ENCODE results near the gene ARL8B. TPM values are rescaled to one million over a fixed set of nuclear protein-coding genes. Genes with fewer than 3 reads are reported as not detected.
A peak's percentile ranks its signal among the peaks of the same experiment; 100 is the strongest.

Gene ARL8B
- polyA plus RNA-seq, 1 of the 3 experiments (the other 2 are of a cell fraction), result 21.9 TPM

DNA sequence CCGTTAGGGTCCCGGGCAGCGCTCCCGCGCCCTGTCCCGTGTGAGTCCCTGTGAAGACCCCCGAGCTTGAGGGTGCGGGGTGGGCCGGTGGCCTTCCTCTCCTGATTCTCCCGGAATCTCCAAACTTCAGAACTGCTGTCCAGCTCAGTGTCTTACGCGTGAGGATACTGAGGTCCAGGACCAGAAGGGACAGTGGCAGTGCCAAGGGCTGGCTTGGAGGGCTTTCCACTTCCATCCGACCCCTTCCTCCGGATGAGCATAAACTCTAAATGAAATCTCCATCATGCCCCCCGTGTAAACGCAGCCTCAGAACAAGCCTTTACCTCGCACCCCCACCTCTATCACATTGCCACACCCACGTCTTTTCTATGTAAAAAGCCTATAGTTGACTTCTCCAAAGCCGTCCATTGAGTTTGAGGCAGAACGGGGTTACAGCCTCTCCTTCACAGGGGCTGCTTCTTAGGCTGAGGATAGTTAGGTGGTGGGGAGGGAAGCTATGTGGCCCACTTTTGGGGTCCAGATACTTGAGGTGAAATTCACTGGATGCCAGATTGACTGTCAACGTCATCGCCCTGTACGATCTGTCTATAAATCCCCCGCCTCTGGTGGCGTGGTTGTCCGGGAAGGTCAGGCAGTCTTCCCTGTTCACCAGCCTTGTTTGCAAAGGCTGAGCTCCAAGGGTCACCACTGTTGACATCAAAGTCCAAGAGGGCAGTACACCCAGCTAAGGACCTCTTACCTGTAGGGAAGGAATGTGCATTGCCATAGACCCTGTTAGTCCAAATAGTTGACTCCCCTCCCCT lies 66.5 kb downstream of the ARL8B start:
- TF ChIP-seq GABPA (IDR thresholded peaks at IDR 0.05; ENCODE audit: low read depth) (no peak), FOXJ3 (CRISPR knock-in tag; IDR thresholded peaks at IDR 0.05) (no peak), EP300 (IDR thresholded peaks at IDR 0.05; ENCODE audit: borderline replicate concordance in 1 of 2, low read depth in 1 of 2, low read length in 1 of 2) (no peak), FOSL2 (IDR thresholded peaks at IDR 0.05; ENCODE audit: borderline replicate concordance, low read depth) (no peak), NRF1 (IDR thresholded peaks at IDR 0.05; ENCODE audit: low read depth, low read length) (no peak), EZH2phosphoT487 (IDR thresholded peaks at IDR 0.05; ENCODE audit: borderline replicate concordance, low read depth) (no peak), YY1 (IDR thresholded peaks at IDR 0.05; ENCODE audit: low read depth) (no peak), TEAD4 (IDR thresholded peaks at IDR 0.05; ENCODE audit: borderline replicate concordance, insufficient read depth) (no peak), SMC3 (IDR thresholded peaks at IDR 0.05; ENCODE audit: low read depth, low read length) (no peak)
- TF ChIP-seq, protein P1, sequence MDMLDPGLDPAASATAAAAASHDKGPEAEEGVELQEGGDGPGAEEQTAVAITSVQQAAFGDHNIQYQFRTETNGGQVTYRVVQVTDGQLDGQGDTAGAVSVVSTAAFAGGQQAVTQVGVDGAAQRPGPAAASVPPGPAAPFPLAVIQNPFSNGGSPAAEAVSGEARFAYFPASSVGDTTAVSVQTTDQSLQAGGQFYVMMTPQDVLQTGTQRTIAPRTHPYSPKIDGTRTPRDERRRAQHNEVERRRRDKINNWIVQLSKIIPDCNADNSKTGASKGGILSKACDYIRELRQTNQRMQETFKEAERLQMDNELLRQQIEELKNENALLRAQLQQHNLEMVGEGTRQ (IDR thresholded peaks at IDR 0.05; ENCODE audit: borderline replicate concordance, low read depth, low read length), result no peak
- TF ChIP-seq, protein P2, sequence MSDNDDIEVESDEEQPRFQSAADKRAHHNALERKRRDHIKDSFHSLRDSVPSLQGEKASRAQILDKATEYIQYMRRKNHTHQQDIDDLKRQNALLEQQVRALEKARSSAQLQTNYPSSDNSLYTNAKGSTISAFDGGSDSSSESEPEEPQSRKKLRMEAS (IDR thresholded peaks at IDR 0.05; ENCODE audit: low read depth), result no peak
- H3K36me3 ChIP-seq (replicated peaks in 1 of 2; ENCODE audit: control insufficient read depth in 1 of 2, insufficient read depth in 2 of 2, low read length in 1 of 2), result peaks cover 3 to 11% of the 10 kb centered on the region in 2 experiments
- H3K27me3 ChIP-seq (ENCODE audit: insufficient read depth), result no peaks in the 10 kb centered on the region
- CTCF ChIA-PET, result interaction anchor here (1.3 kb wide), 1 partner anchor 66 kb away, joined by 3 read pairs; the partner anchor contains the start of gene ARL8B
- peaks cover 10 to 18% of the 10 kb centered on the region in 2 experiments; a peak in 3 of 4 replicates for H3K4me1 ChIP-seq (ENCODE audit: control insufficient read depth in 1 of 2, insufficient read depth in 2 of 2, low read depth in 1 of 2, low read length in 1 of 2)
- no peaks in the 10 kb centered on the region for H3K9me3 ChIP-seq
- H3K4me3 ChIP-seq (ENCODE audit: low read depth in 2 of 2, low read length in 1 of 2), result peak overlapping the region; percentile 86 to 94
- H3K4me2 ChIP-seq, result peak overlapping the region; percentile 89
- POLR2A ChIA-PET, result no interaction called here
- DNase-seq, result peak; percentile 41
- peaks cover 61% of the 10 kb centered on the region for H3K79me2 ChIP-seq (ENCODE audit: insufficient read depth)
- peak overlapping the region; percentile 94 for H3K9ac ChIP-seq
- H4K20me1 ChIP-seq (ENCODE audit: insufficient read depth), result 0 out of 2 replicates have a peak, but pooled peaks cover 5% of the 10 kb centered on the region
- H3K27ac ChIP-seq (ENCODE audit: low read depth in 2 of 2, low read length in 1 of 2), result peak overlapping the region; percentile 76 to 81; a peak in 3 of 4 replicates
- peaks cover 14% of the 10 kb centered on the region for H3F3A ChIP-seq (replicated peaks; ENCODE audit: insufficient read depth)
- WGBS (ENCODE audit: low lambda C conversion rate), result 9% methylated on average over 19 of the region's 26 CpGs
- H2AFZ ChIP-seq (ENCODE audit: low read depth), result peak overlapping the region; percentile 38; the same call in 1 of the 2 replicates
- H3K9me2 ChIP-seq, result no peaks in the 10 kb centered on the region

DNA sequence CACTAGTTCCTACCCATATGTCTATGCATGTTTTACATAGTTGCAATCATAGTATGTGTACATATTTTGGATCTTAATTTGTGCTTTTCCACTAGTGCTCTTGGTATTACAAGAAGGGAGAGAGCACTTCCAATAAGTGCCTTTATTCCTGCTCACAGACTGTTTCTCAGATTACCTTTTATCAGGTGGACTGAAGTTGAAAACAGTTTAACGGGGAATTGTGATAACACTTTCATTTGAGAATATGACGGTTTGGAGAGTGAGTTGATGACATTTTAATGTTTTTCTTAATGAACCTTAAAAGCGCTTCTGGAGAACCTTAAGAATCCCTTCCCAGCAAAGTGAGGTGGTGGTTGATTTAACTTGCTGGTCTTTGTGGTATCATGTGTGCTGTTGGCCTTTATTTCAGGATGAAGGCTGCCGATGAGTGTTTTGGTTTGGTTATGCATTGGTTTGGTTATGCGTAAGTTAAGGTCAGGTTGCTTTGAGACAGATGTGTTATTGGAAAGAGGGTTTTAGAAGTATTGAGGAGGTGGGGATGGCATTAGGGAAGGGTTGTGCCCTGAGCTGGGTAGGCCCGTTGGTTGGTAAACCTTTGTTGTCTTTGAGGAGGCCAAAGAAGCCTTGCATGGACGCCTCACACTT lies 68.2 kb downstream of the ARL8B start:
- Histone ChIP-seq H3K27me3 (ENCODE audit: insufficient read depth) (no peaks in the 10 kb centered on the region), H3K4me2 (peak overlapping the region; percentile 89), H3K9me3 (no peaks in the 10 kb centered on the region), H3F3A (replicated peaks; ENCODE audit: insufficient read depth) (peaks cover 28% of the 10 kb centered on the region), H3K27ac (ENCODE audit: low read depth in 2 of 2, low read length in 1 of 2) (no peak overlapping the region), H3K36me3 (replicated peaks in 1 of 2; ENCODE audit: control insufficient read depth in 1 of 2, insufficient read depth in 2 of 2, low read length in 1 of 2) (peaks cover 8 to 11% of the 10 kb centered on the region in 2 experiments), H3K9ac (no peak overlapping the region), H4K20me1 (ENCODE audit: insufficient read depth) (0 out of 2 replicates have a peak, but pooled peaks cover 5% of the 10 kb centered on the region), H3K4me3 (ENCODE audit: low read depth in 2 of 2, low read length in 1 of 2) (0 out of 4 replicates have a peak overlapping the region, but pooled peaks of 1 of the 2 experiments have one; percentile 86), H3K4me1 (ENCODE audit: control insufficient read depth in 1 of 2, insufficient read depth in 2 of 2, low read depth in 1 of 2, low read length in 1 of 2) (peaks cover 20 to 24% of the 10 kb centered on the region in 2 experiments), H3K79me2 (ENCODE audit: insufficient read depth) (peaks cover 68% of the 10 kb centered on the region), H2AFZ (ENCODE audit: low read depth) (no peak overlapping the region; the same call in 1 of the 2 replicates), H3K9me2 (no peaks in the 10 kb centered on the region)
- 85% methylated on average over 7 of the region's 7 CpGs for WGBS (ENCODE audit: low lambda C conversion rate)
- POLR2A ChIA-PET, result no interaction called here
- TF ChIP-seq SMC3 (IDR thresholded peaks at IDR 0.05; ENCODE audit: low read depth, low read length) (no peak), SIN3A (IDR thresholded peaks at IDR 0.05; ENCODE audit: borderline replicate concordance, low read depth, low read length) (no peak)
- DNase-seq, result no peak
- CTCF ChIA-PET, result no interaction called here
